Measurements from ENCODE around the gene CDCA4.

Gene CDCA4

DNA sequence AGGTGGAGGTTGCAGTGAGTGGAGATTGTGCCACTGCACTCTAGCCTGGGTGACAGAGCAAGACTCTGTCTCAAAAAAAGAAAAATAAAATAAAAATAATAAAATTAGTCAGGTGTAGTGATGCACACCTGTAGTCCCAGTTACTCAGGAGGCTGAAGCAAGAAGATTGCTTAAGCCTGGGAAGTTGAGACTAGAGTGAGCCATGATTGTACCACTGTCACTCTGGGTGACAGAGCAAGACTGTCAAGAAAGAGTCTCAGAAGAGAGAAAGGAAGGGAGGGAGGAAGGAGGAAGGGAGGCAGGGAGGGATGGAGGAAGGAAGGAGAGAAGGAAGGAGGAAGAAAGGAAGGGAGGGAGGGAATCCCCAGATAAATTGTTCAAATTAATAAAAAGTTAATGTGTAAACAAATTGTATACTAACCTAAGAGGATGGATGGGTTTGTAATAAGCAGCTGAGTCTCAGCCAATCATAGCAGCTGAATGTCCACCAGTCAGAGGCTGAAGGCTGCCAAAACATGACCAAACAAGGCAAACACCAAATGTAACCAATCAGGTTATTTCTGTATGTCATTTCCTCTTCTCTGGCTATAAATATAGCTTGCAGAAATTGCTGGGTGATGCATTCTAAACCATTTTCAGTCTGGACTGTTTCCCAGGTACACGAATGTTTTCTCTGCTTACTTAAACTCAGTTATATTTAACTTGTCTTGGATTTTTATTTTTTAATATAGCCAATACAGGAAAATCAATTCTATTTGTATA lies 6.1 kb upstream of the CDCA4 start:
- no peak overlapping the region for H3K4me3 ChIP-seq (ENCODE audit: low read depth, low read length, poor library complexity, severe bottlenecking)
- no peak overlapping the region for H3K27ac ChIP-seq (ENCODE audit: low read depth, low read length, poor library complexity, severe bottlenecking)
- H3K79me2 ChIP-seq (ENCODE audit: insufficient read depth, low read length): no peaks in the 10 kb centered on the region
- no peaks in the 10 kb centered on the region; the same call in 1 of the 2 replicates for H3K36me3 ChIP-seq (ENCODE audit: insufficient read depth, low read length)
- H3F3A ChIP-seq (ENCODE audit: insufficient read depth, low read length): 0 out of 2 replicates have a peak, but pooled peaks cover 6% of the 10 kb centered on the region
- H3K27me3 ChIP-seq (ENCODE audit: insufficient read depth, low read length): peaks cover 9% of the 10 kb centered on the region; the same call in 1 of the 2 replicates
- no peak overlapping the region for H2AFZ ChIP-seq (ENCODE audit: low read length)
- no peaks in the 10 kb centered on the region for H4K20me1 ChIP-seq (ENCODE audit: insufficient read depth, low read length)
- H3K9ac ChIP-seq (ENCODE audit: low read length): no peak overlapping the region
- H3K9me2 ChIP-seq (ENCODE audit: low read depth, low read length): no peaks in the 10 kb centered on the region
- H3K4me1 ChIP-seq (ENCODE audit: insufficient read depth, low read length, severe bottlenecking): peaks cover 30% of the 10 kb centered on the region
- H3K4me2 ChIP-seq (ENCODE audit: low read length): no peak overlapping the region
- H3K9me3 ChIP-seq (ENCODE audit: low read length): no peaks in the 10 kb centered on the region
- TF ChIP-seq CTCF (IDR thresholded peaks at IDR 0.05; ENCODE audit: low read length) (no peak), EZH2 (IDR thresholded peaks at IDR 0.05; ENCODE audit: borderline replicate concordance, low read length) (no peak)

DNA sequence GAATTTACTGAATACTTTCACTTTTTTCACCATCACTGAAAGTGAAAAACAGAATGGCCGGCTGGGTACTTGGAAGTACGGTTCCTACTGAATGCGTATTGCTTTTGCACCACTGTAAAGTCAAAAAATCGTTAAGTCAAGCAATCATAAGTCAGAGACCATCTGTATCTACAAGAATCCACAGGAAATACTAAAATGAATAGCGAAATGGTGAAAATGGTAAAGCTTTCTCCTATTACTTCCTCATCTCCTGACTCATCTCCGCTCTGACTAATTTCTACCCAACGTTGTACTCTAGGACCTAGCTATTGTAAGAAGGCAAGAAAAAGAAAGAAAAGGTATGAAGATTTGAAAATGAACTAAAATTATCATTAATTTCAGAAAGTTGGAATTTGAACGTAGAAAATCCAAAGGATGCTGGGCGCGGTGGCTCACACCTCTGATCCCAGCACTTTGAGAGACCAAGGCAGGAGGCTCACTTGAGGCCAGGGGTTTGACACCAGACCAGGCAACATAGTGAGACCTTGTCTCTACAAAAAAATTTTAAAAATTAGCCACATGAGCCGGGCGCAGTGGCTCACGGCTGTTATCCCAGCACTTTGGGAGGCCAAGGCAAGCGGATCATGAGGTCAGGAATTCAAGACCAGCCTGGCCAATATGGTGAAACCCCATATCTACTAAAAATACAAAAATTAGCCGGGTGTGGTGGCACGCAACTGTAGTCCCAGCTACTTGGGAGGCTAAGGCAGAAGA lies 5.3 kb upstream of the CDCA4 start:
- 0 out of 2 replicates have a peak, but pooled peaks cover 9% of the 10 kb centered on the region for H3K27me3 ChIP-seq (ENCODE audit: insufficient read depth, low read length)
- no peaks in the 10 kb centered on the region for H3K9me2 ChIP-seq (ENCODE audit: low read depth, low read length)
- H3K79me2 ChIP-seq (ENCODE audit: insufficient read depth, low read length): no peaks in the 10 kb centered on the region
- H3K9ac ChIP-seq (ENCODE audit: low read length): no peak overlapping the region
- H3K36me3 ChIP-seq (ENCODE audit: insufficient read depth, low read length): no peaks in the 10 kb centered on the region; the same call in 1 of the 2 replicates
- 0 out of 2 replicates have a peak, but pooled peaks cover 6% of the 10 kb centered on the region for H3F3A ChIP-seq (ENCODE audit: insufficient read depth, low read length)
- H2AFZ ChIP-seq (ENCODE audit: low read length): no peak overlapping the region
- H3K4me2 ChIP-seq (ENCODE audit: low read length): no peak overlapping the region
- H3K4me1 ChIP-seq (ENCODE audit: insufficient read depth, low read length, severe bottlenecking): peaks cover 36% of the 10 kb centered on the region
- H3K9me3 ChIP-seq (ENCODE audit: low read length): no peaks in the 10 kb centered on the region
- no peaks in the 10 kb centered on the region for H4K20me1 ChIP-seq (ENCODE audit: insufficient read depth, low read length)
- H3K27ac ChIP-seq (ENCODE audit: low read depth, low read length, poor library complexity, severe bottlenecking): no peak overlapping the region
- no peak overlapping the region for H3K4me3 ChIP-seq (ENCODE audit: low read depth, low read length, poor library complexity, severe bottlenecking)
- TF ChIP-seq CTCF (IDR thresholded peaks at IDR 0.05; ENCODE audit: low read length) (no peak), EZH2 (IDR thresholded peaks at IDR 0.05; ENCODE audit: borderline replicate concordance, low read length) (no peak)

GRCh38 chr14:105025429-105025828 lies 4.5 kb upstream of the CDCA4 start:
- no peak overlapping the region for H3K27ac ChIP-seq (ENCODE audit: low read depth, low read length, poor library complexity, severe bottlenecking)
- H3K4me1 ChIP-seq (ENCODE audit: insufficient read depth, low read length, severe bottlenecking): peaks cover 32% of the 10 kb centered on the region
- H3K4me3 ChIP-seq (ENCODE audit: low read depth, low read length, poor library complexity, severe bottlenecking): no peak overlapping the region
- H4K20me1 ChIP-seq (ENCODE audit: insufficient read depth, low read length): no peaks in the 10 kb centered on the region
- 0 out of 2 replicates have a peak, but pooled peaks cover 9% of the 10 kb centered on the region for H3K27me3 ChIP-seq (ENCODE audit: insufficient read depth, low read length)
- H3K9me3 ChIP-seq (ENCODE audit: low read length): no peaks in the 10 kb centered on the region
- H3F3A ChIP-seq (ENCODE audit: insufficient read depth, low read length): 0 out of 2 replicates have a peak, but pooled peaks cover 6% of the 10 kb centered on the region
- H3K36me3 ChIP-seq (ENCODE audit: insufficient read depth, low read length): no peaks in the 10 kb centered on the region; the same call in 1 of the 2 replicates
- H3K9me2 ChIP-seq (ENCODE audit: low read depth, low read length): no peaks in the 10 kb centered on the region
- peaks cover under 1% of the 10 kb centered on the region; the same call in 1 of the 2 replicates for H3K79me2 ChIP-seq (ENCODE audit: insufficient read depth, low read length)
- H3K4me2 ChIP-seq (ENCODE audit: low read length): no peak overlapping the region
- H3K9ac ChIP-seq (ENCODE audit: low read length): no peak overlapping the region
- TF ChIP-seq CTCF (IDR thresholded peaks at IDR 0.05; ENCODE audit: low read length): no peak
- TF ChIP-seq EZH2 (IDR thresholded peaks at IDR 0.05; ENCODE audit: borderline replicate concordance, low read length): no peak
- no peak overlapping the region for H2AFZ ChIP-seq (ENCODE audit: low read length)
